Naive thymus-derived CD4-positive, alpha-beta T cell (primary cell): ENCODE results near the gene PRKACA. TPM values are rescaled to one million over a fixed set of nuclear protein-coding genes. Genes with fewer than 3 reads are reported as not detected.
"Not testable (repeated sequence)": the region's sequence is repeated elsewhere in the genome, so short reads cannot be mapped to it uniquely, and the experiment has no call there.

Experiments
- ATAC-seq: fragments of 150-1000 bp; cut with Tn5 transposase; 2 replicates; pipeline ENCODE4 v1.10.0; 2021; ENCODE audit warnings: mild to moderate bottlenecking, moderate library complexity
- CTCF ChIA-PET: fragments of 350-600 bp; sonication (Branson Sonifier 250); formaldehyde crosslinking; loops from one replicate; lab custom pipeline; 2021; ENCODE audit warnings: antibody characterized with exemption; lab: Charles Lee
- POLR2A ChIA-PET: fragments of 350-600 bp; sonication (Branson Sonifier 250); formaldehyde crosslinking; loops from one replicate; lab custom pipeline; 2021; ENCODE audit warnings: antibody characterized with exemption, inconsistent platforms; lab: Charles Lee
- DNase-seq, 9 donors: peaks; one replicate each; pipeline versions ENCODE4 v3.0.0 to v3.0.0-alpha.2; 2020 to 2022; ENCODE audit warnings: mixed read lengths in 1 of 9
- H3K27ac ChIP-seq: one replicate; pipeline ENCODE4 v1.7.0; 2013; ENCODE audit warnings: mild to moderate bottlenecking, low read depth, low read length, moderate library complexity
- H3K27me3 ChIP-seq, 2 donors: one replicate each; pipeline ENCODE4 v1.7.0; 2013; ENCODE audit warnings: low read length in 2 of 2, mild to moderate bottlenecking in 2 of 2, moderate library complexity in 2 of 2; ENCODE audit not compliant: control insufficient read depth in 2 of 2, insufficient read depth in 2 of 2
- H3K36me3 ChIP-seq, 3 experiments: 1 replicate in 2 of 3; 2 replicates in 1 of 3; pipeline ENCODE4 v1.7.0; 2013; ENCODE audit warnings: low read length in 3 of 3, mild to moderate bottlenecking in 3 of 3, moderate library complexity in 1 of 3; ENCODE audit not compliant: insufficient read depth in 3 of 3, control insufficient read depth in 2 of 3
- H3K4me1 ChIP-seq, 2 donors: one replicate each; pipeline ENCODE4 v1.7.0; 2013; ENCODE audit warnings: low read length in 2 of 2, mild to moderate bottlenecking in 2 of 2, moderate library complexity in 1 of 2; ENCODE audit not compliant: control insufficient read depth in 2 of 2, insufficient read depth in 2 of 2
- H3K4me3 ChIP-seq: 2 replicates; pipeline ENCODE4 v1.7.0; 2013; ENCODE audit warnings: mild to moderate bottlenecking, low read length
- H3K9me3 ChIP-seq, 3 experiments: 1 replicate in 2 of 3; 2 replicates in 1 of 3; pipeline ENCODE4 v1.7.0; 2013; ENCODE audit warnings: low read length in 3 of 3; ENCODE audit not compliant: control insufficient read depth in 2 of 3
- H3K27ac Mint-ChIP-seq, 9 donors: one replicate each; pipeline ENCODE4 v1.8.0; 2020 to 2022; ENCODE audit warnings: mixed read lengths in 9 of 9, mild to moderate bottlenecking in 8 of 9, moderate library complexity in 5 of 9, inconsistent platforms in 2 of 9
- H3K27me3 Mint-ChIP-seq, 5 donors: one replicate each; pipeline ENCODE4 v1.8.0; 2021 to 2022; ENCODE audit warnings: mixed read lengths in 5 of 5, mild to moderate bottlenecking in 1 of 5
- H3K36me3 Mint-ChIP-seq, 5 donors: one replicate each; pipeline ENCODE4 v1.8.0; 2020 to 2022; ENCODE audit warnings: mixed read lengths in 5 of 5, mild to moderate bottlenecking in 3 of 5, inconsistent platforms in 1 of 5
- H3K4me1 Mint-ChIP-seq, 7 donors: one replicate each; pipeline ENCODE4 v1.8.0; 2020 to 2022; ENCODE audit warnings: mixed read lengths in 7 of 7, mild to moderate bottlenecking in 3 of 7, inconsistent platforms in 1 of 7
- H3K4me3 Mint-ChIP-seq, 10 donors: one replicate each; pipeline ENCODE4 v1.8.0; 2020 to 2022; ENCODE audit warnings: mild to moderate bottlenecking in 10 of 10, mixed read lengths in 10 of 10, moderate library complexity in 6 of 10, inconsistent platforms in 2 of 10
- H3K9me3 Mint-ChIP-seq, 11 donors: one replicate each; pipeline ENCODE4 v1.8.0; 2020 to 2022; ENCODE audit warnings: mixed read lengths in 11 of 11, mild to moderate bottlenecking in 4 of 11, inconsistent platforms in 1 of 11, moderate library complexity in 1 of 11
- intact Hi-C, 2 donors: fragments of 100-400 bp; cut with micrococcal nuclease; formaldehyde crosslinking; loops; one replicate each; pipeline ENCODE4 v1.15.1; 2023
- polyA plus RNA-seq, 2 donors: library from polyadenylated mRNA; unstranded; fragments of 300-500 nt; fragmentation: Illumina TruSeq; gene quantifications; one replicate each; pipeline ENCODE4 v1.2.3, GENCODE V29; 2021
- total RNA-seq, 6 experiments: library from RNA in 5 of 6; stranded (reverse) in 5 of 6; gene quantifications; 1 replicate in 5 of 6; 2 replicates in 1 of 6; pipeline ENCODE4 v1.2.3 and lab custom pipeline; 2021 to 2026

Gene PRKACA
- total and polyA plus RNA-seq, 7 experiments from 2014 or later = 1.9 to 101 (median 48.4) TPM

- ATAC-seq (peak; percentile 86), DNase-seq (peak; percentile 41 to 74 (median 68))
- intact Hi-C loops = loop anchor here (1.0 to 5.0 kb wide), 5 partner anchors 12 to 48 kb away; no protein-coding TSS in a partner anchor
- Histone ChIP-seq H3K9me3 (no peaks in the 10 kb centered on the region), H3K36me3 (peaks cover 0 to 25% (median 4%) of the 10 kb centered on the region in 3 experiments), H3K27me3 (no peaks in the 10 kb centered on the region), H3K4me3 (peak overlapping the region; percentile 61), H3K4me1 (peaks cover 23 to 30% of the 10 kb centered on the region in 2 donors), H3K27ac (peak overlapping the region; percentile 91)
- ChIA-PET CTCF (interaction anchor here (0.6 to 2.6 kb wide), 3 partner anchors 9 to 212 kb away, joined by 3 to 14 read pairs (median 4); partner anchors contain the start of gene ASF1B), POLR2A (interaction anchor here (0.9 to 3.6 kb wide), 10 partner anchors 10 to 285 kb away, joined by 3 to 22 read pairs (median 4); partner anchors contain the start of genes ADGRE5, ADGRL1, ASF1B and DCAF15)
- peaks cover 0 to 15% (median 5%) of the 10 kb centered on the region in 5 donors for H3K36me3 Mint-ChIP-seq
- peaks cover 16 to 69% (median 45%) of the 10 kb centered on the region in 7 donors for H3K4me1 Mint-ChIP-seq
- peak overlapping the region; percentile 95 to 99 (median 99) for H3K27ac Mint-ChIP-seq
- no peaks in the 10 kb centered on the region for H3K27me3 Mint-ChIP-seq
- H3K4me3 Mint-ChIP-seq = peak overlapping the region; percentile 82 to 95 (median 88)
- peaks cover 0 to 8% (median 0%) of the 10 kb centered on the region in 11 donors for H3K9me3 Mint-ChIP-seq
Observed at GRCh38 chr19:14149509-14149994, 32.0 kb upstream of the PRKACA start.

- H3K36me3 Mint-ChIP-seq = peaks cover 0 to 12% (median 5%) of the 10 kb centered on the region in 5 donors
- ATAC-seq (no peak), DNase-seq (no peak)
- no peaks in the 10 kb centered on the region for H3K27me3 Mint-ChIP-seq
- peak overlapping the region; percentile 82 to 95 (median 88) for H3K4me3 Mint-ChIP-seq
- intact Hi-C loops = loop anchor here (1.0 to 5.0 kb wide), 6 partner anchors 12 to 199 kb away; no protein-coding TSS in a partner anchor
- Histone ChIP-seq H3K9me3 (no peaks in the 10 kb centered on the region), H3K4me3 (peak overlapping the region; percentile 61), H3K27me3 (no peaks in the 10 kb centered on the region), H3K4me1 (peaks cover 23 to 30% of the 10 kb centered on the region in 2 donors), H3K27ac (peak overlapping the region; percentile 91), H3K36me3 (peaks cover 0 to 18% (median 4%) of the 10 kb centered on the region in 3 experiments)
- peaks cover 0 to 8% (median 0%) of the 10 kb centered on the region in 11 donors for H3K9me3 Mint-ChIP-seq
- ChIA-PET CTCF (interaction anchor here (1.1 to 2.6 kb wide), 3 partner anchors 9 to 199 kb away, joined by 3 to 14 read pairs (median 9); partner anchors contain the start of gene ASF1B), POLR2A (interaction anchor here (0.8 to 3.6 kb wide), 12 partner anchors 9 to 369 kb away, joined by 3 to 22 read pairs (median 6); partner anchors contain the start of genes ADGRE5, ASF1B and DCAF15)
- H3K27ac Mint-ChIP-seq = peak overlapping the region; percentile 95 to 99 (median 99)
- peaks cover 16 to 69% (median 45%) of the 10 kb centered on the region in 7 donors for H3K4me1 Mint-ChIP-seq
Observed at GRCh38 chr19:14148751-14149410, 31.3 kb upstream of the PRKACA start.

DNA sequence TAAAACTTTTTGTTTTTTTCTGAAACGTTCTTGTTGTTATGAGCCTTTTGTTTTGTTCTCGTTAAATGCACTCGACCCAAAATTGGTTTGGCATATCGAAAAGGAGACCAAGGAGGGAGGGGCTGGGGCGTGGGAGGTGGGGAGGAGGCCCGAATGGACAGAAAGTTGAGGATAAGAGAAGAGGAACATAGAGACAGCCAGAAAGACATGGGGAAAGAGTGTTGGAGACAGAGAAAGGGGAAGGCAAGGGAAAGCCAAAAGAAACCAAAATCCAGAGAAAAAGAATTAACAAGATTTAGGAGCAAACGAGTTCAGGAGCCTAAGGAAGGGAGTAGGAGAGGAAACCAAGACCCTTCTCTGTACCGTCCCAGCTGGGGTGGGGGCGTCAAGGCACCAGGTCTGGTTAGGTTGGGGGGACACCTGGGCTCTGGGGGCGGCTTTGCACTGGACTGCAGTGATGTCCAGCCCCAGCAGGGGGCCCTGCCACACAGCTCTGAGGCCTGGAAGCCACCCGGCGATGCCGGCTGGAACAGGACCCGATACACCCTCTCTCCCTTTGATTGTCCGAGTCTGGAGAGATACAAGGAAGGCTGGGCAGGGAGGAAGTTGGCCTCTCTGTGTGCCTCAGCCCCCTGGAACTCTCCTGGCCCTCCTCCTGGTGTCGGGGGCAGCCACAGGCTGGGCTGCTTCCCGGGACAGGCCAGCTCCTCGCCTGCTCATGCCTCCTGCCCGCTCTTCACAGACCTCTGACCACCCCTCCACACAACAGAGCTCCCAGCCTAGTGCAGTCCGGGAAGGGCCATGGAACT is 30.4 kb upstream of the PRKACA start:
- CTCF ChIA-PET = interaction anchor here (0.6 to 2.6 kb wide), 5 partner anchors 8 to 200 kb away, joined by 3 to 14 read pairs (median 4); partner anchors contain the start of gene ASF1B
- Histone ChIP-seq H3K36me3 (peaks cover 0 to 15% (median 4%) of the 10 kb centered on the region in 3 experiments), H3K4me3 (no peak overlapping the region), H3K27me3 (no peaks in the 10 kb centered on the region), H3K4me1 (peaks cover 23 to 30% of the 10 kb centered on the region in 2 donors), H3K27ac (peak overlapping the region; percentile 91), H3K9me3 (no peaks in the 10 kb centered on the region)
- ATAC-seq (peak; percentile 79), DNase-seq (peak in 7 of 9 donors; percentile 23 to 51 (median 38))
- Mint-ChIP-seq H3K27ac (peak overlapping the region; percentile 92 to 99 (median 99)), H3K4me1 (peaks cover 13 to 67% (median 44%) of the 10 kb centered on the region in 7 donors), H3K9me3 (peaks cover 0 to 8% (median 0%) of the 10 kb centered on the region in 11 donors), H3K27me3 (no peaks in the 10 kb centered on the region), H3K4me3 (peak overlapping the region in 9 of 10 donors; percentile 57 to 95 (median 82)), H3K36me3 (peaks cover 0 to 9% (median 2%) of the 10 kb centered on the region in 5 donors)
- POLR2A ChIA-PET = interaction anchor here (0.8 to 3.6 kb wide), 8 partner anchors 8 to 369 kb away, joined by 3 to 19 read pairs (median 6); partner anchors contain the start of gene ASF1B
- intact Hi-C loops = loop anchor here (1.0 to 5.0 kb wide), 4 partner anchors 19 to 200 kb away; no protein-coding TSS in a partner anchor

GRCh38 chr19:14146789-14147216 is 29.2 kb upstream of the PRKACA start:
- Histone ChIP-seq H3K27me3 (no peaks in the 10 kb centered on the region), H3K9me3 (no peaks in the 10 kb centered on the region), H3K4me1 (peaks cover 23 to 38% of the 10 kb centered on the region in 2 donors), H3K36me3 (peaks cover 0 to 8% (median 0%) of the 10 kb centered on the region in 3 experiments), H3K27ac (no peak overlapping the region), H3K4me3 (no peak overlapping the region)
- POLR2A ChIA-PET = interaction anchor here (1.2 kb wide), 1 partner anchor 370 kb away, joined by 5 read pairs; no protein-coding TSS in a partner anchor
- ATAC-seq = no peak
- H3K4me1 Mint-ChIP-seq = peaks cover 22 to 74% (median 51%) of the 10 kb centered on the region in 7 donors
- peak overlapping the region in 8 of 9 donors; percentile 30 to 99 (median 95) for H3K27ac Mint-ChIP-seq
- intact Hi-C loops = loop anchor here in 1 of 2 donors (5.0 kb wide), 1 partner anchor 50 kb away; no protein-coding TSS in a partner anchor
- peaks cover 0 to 6% (median 0%) of the 10 kb centered on the region in 5 donors for H3K36me3 Mint-ChIP-seq
- CTCF ChIA-PET = interaction anchor here (0.7 to 1.1 kb wide), 2 partner anchors 10 to 15 kb away, joined by 4 to 6 read pairs; no protein-coding TSS in a partner anchor
- no peaks in the 10 kb centered on the region for H3K27me3 Mint-ChIP-seq
- no peak overlapping the region for H3K4me3 Mint-ChIP-seq
- no peak for DNase-seq
- peaks cover 0 to 8% (median 0%) of the 10 kb centered on the region in 11 donors for H3K9me3 Mint-ChIP-seq

DNA sequence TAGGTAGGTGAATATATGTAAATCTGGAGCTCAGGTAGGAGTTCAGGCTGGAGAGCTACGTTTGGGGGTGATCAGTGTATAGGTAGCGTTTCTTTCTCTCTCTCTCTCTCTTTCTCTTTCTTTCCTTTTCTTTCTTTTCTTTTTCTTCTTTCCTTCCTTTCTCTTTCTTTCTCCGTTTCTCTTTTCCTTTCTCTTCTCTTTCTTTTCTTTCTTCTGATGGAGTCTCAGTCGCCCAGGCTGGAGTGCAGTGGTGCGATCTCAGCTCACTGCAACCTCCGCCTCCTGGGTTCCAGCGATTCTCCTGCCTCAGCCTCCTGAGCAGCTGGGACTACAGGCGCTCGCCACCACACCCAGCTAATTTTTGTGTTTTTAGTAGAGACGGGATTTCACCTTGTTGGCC is 28.6 kb upstream of the PRKACA start:
- not testable (repeated sequence) for H3K27me3 ChIP-seq, H3K9me3 ChIP-seq, H3K27ac ChIP-seq, ATAC-seq, H3K36me3 Mint-ChIP-seq, H3K27me3 Mint-ChIP-seq, H3K4me3 ChIP-seq, H3K36me3 ChIP-seq, H3K9me3 Mint-ChIP-seq, H3K4me3 Mint-ChIP-seq, DNase-seq
- H3K27ac Mint-ChIP-seq = peak overlapping the region; percentile 46 to 99 (median 76)
- peaks cover 23 to 42% of the 10 kb centered on the region in 2 donors for H3K4me1 ChIP-seq
- CTCF ChIA-PET = interaction anchor here (0.7 to 1.5 kb wide), 3 partner anchors 9 to 54 kb away, joined by 3 to 8 read pairs (median 6); partner anchors contain the start of gene ASF1B
- H3K4me1 Mint-ChIP-seq = peaks cover 22 to 73% (median 54%) of the 10 kb centered on the region in 7 donors
- POLR2A ChIA-PET = interaction anchor here (0.6 to 1.2 kb wide), 4 partner anchors 10 to 386 kb away, joined by 3 to 5 read pairs (median 3); partner anchors contain the start of gene ASF1B
- intact Hi-C loops = loop anchor here in 1 of 2 donors (5.0 kb wide), 1 partner anchor 51 kb away; no protein-coding TSS in a partner anchor
